ENCODE data around the gene APOO. TPM values are rescaled to one million over a fixed set of nuclear protein-coding genes. Genes with fewer than 3 reads are reported as not detected.

The APOO gene
- total and polyA plus RNA-seq, 2 of the 4 experiments (the other 2 are of a cell fraction): 9.0 to 14.2 TPM

DNA sequence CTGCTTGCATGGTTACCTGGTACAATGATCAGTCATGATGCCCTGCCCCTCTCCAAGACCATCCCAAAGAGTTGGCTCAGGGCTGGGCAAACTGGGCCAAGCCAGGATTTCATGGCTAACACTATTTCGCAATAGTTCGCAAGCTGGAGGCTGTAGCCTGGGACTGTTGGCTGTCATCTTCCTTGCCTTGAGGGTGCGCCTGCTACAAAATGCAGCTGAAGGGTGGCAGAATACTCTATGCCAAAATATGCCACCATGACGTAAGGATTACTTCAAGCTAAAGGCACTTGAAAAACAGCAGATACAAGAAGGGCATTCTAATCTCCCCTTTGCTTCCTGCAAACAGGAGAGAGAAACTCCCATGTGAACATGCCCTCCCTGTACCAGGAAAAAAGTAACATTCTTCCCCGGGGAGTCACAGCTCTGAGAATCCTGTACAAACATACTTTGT is 103.8 kb downstream of the APOO start:
- H2BK5ac ChIP-seq (ENCODE audit: low read depth, low read length, poor library complexity, severe bottlenecking): peak overlapping the region; percentile 18
- 0 out of 2 replicates have a peak overlapping the region, but pooled peaks have one; percentile 11 for H3K4ac ChIP-seq (ENCODE audit: low read depth, low read length)
- ChIA-PET CTCF (interaction anchor here (1.2 kb wide), 1 partner anchor 99 kb away, joined by 3 read pairs; no protein-coding TSS in a partner anchor), POLR2A (ENCODE audit: unreplicated experiment) (no interaction called here)
- TF ChIP-seq CEBPB (IDR thresholded peaks at IDR 0.05; ENCODE audit: low read depth, low read length) (peak; percentile 99), FOS (IDR thresholded peaks at IDR 0.05; ENCODE audit: low read depth, low read length) (no peak), RAD21 (IDR thresholded peaks at IDR 0.05; ENCODE audit: low read length) (no peak), CHD1 (IDR thresholded peaks at IDR 0.05; ENCODE audit: low read depth, low read length) (no peak), MAZ (IDR thresholded peaks at IDR 0.05; ENCODE audit: borderline replicate concordance, low read depth, low read length) (no peak)
- H3K18ac ChIP-seq (ENCODE audit: low read depth, low read length): no peak overlapping the region
- BruUV-seq (replicated peaks): no TSS peak
- WGBS, 2 experiments (ENCODE audit: extremely low coverage in 2 of 2, insufficient read length in 1 of 2): 50% methylated on average over 1 of the region's 5 CpGs; no CpG with 5 or more reads in 1 of the 2 experiments
- no peak overlapping the region for H3K56ac ChIP-seq (ENCODE audit: extremely low read depth, insufficient read depth, low read length)
- dilution Hi-C loops (cut with HindIII; ENCODE audit: low sequenced_read_pairs, unreplicated experiment): no loop called here
- intact Hi-C loops (cut with micrococcal nuclease): no loop called here
- H3K79me1 ChIP-seq (ENCODE audit: low read depth in 1 of 2, low read length in 2 of 2): no peaks in the 10 kb centered on the region
- H3K9me1 ChIP-seq (ENCODE audit: insufficient read depth, low read length): no peaks in the 10 kb centered on the region
- H4K91ac ChIP-seq (ENCODE audit: insufficient read depth, low read depth, low read length): 0 out of 2 replicates have a peak overlapping the region, but pooled peaks have one; percentile 16
- peak overlapping the region in 1 of 2 experiments; percentile 35; a peak in 1 of 4 replicates for H4K8ac ChIP-seq (ENCODE audit: low read depth in 2 of 2, low read length in 2 of 2)
- H3K14ac ChIP-seq (replicated peaks; ENCODE audit: low read depth, low read length): no peak overlapping the region
- no peak overlapping the region; the same call in 1 of the 2 replicates for H2AK5ac ChIP-seq (ENCODE audit: low read depth, low read length)
- peak overlapping the region; percentile 1; the same call in 1 of the 2 replicates for H2BK120ac ChIP-seq (ENCODE audit: low read depth, low read length)
- no peak overlapping the region for H2BK15ac ChIP-seq (ENCODE audit: low read depth, low read length)
- H3K36me3 ChIP-seq (ENCODE audit: control insufficient read depth, insufficient read depth, low read length): no peaks in the 10 kb centered on the region
- H4K5ac ChIP-seq (ENCODE audit: low read depth, low read length): no peak overlapping the region
- in situ Hi-C loops (cut with MboI; ENCODE audit: low sequenced_read_pairs): no loop called here
- peaks cover 7% of the 10 kb centered on the region for H3K4me1 ChIP-seq (ENCODE audit: control insufficient read depth, insufficient read depth, low read length)
- H3K4me2 ChIP-seq (ENCODE audit: low read depth, low read length): peak overlapping the region; percentile 14; the same call in 1 of the 2 replicates
- H4K20me1 ChIP-seq (ENCODE audit: insufficient read depth, low read length): no peaks in the 10 kb centered on the region
- H3K27ac ChIP-seq (ENCODE audit: insufficient read depth, low read length): no peak overlapping the region
- H2AFZ ChIP-seq (replicated peaks; ENCODE audit: low read length, poor library complexity): peak overlapping the region; percentile 79
- H2BK20ac ChIP-seq (ENCODE audit: low read depth, low read length): no peak overlapping the region
- H3K9ac ChIP-seq (ENCODE audit: low read depth, low read length): no peak overlapping the region
- H3K27me3 ChIP-seq (ENCODE audit: control insufficient read depth, insufficient read depth, low read length): no peaks in the 10 kb centered on the region
- ATAC-seq (ENCODE audit: low read depth) (peak; percentile 55), DNase-seq (peak; percentile 67)
- no peak overlapping the region for H3K4me3 ChIP-seq (ENCODE audit: insufficient read depth, low read depth, low read length)
- peak overlapping the region; percentile 1 for H2AK9ac ChIP-seq (replicated peaks; ENCODE audit: low read depth, low read length, poor library complexity)
- H3K23ac ChIP-seq (ENCODE audit: low read depth, low read length): no peak overlapping the region
- H3K9me3 ChIP-seq (ENCODE audit: control insufficient read depth, insufficient read depth, low read length): no peaks in the 10 kb centered on the region
